Measurements from ENCODE around the gene ATAD2B.
"Not testable (repeated sequence)": the region's sequence is repeated elsewhere in the genome, so short reads cannot be mapped to it uniquely, and the experiment has no call there.

ATAD2B gene

DNA sequence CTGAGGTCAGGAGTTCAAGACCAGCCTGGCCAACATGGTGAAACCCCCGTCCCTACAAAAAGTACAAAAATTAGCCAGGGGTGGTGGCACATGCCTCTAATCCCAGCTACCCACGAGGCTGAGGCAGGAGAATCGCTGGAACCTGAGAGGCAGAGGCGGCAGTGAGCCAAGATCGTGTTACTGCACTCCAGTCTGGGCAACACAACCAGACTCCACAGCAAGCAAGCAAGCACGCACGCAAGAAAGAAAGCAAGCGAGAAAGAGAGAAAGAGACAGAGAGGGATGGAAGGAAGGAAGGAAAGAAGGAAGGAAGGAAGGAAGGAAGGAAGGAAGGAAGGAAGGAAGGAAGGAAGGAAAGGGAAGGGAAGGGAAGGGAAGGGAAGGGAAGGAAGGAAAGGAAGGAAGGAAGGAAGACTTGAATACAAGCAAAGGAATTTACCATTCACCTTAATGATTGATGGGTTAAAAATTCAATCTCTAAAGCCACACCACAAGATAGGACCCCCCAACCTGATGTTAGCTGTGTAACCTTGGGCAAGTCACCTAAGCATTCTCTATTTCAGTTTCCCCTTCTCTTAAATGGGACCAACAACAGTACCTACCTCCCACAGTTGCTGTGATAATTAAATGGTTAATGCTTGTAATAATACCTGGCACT is 181.7 kb downstream of the ATAD2B start:
- DNase-seq (ENCODE audit: low read depth), result no peak

DNA sequence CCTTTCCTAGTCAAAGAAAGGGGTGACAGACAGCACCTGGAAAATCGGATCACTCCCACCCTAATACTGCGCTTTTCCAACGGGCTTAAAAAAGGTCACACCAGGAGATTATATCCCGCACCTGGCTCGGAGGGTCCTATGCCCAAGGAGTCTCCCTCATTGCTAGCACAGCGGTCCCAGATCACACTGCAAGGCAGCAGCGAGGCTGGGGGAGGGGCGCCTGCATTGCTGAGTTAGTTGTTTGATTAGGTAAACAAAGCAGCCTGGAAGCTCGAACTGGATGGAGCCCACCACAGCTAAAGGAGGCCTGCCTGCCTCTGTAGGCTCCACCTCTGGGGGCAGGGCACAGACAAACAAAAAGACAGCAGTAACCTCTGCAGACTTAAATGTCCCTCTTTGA is 190.1 kb downstream of the ATAD2B start:
- DNase-seq (ENCODE audit: low read depth), result not testable (repeated sequence)

DNA sequence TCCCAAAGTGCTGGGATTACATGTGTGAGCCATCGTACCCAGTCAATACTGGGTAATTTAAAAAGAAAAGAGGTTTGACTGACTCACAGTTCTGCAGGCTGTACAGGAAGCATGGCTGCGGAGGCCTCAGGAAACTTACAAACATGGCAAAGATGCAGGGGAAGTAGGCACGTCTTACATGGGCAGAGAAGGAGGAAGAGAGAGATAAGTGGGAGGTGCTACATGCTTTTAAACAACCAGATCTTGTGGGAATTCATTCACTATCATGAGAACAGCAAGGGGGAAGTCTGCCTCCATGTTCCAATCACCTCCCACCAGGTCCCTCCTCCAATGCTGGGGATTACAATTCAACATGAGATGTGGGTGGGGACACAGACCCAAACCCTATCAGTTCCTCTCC is 192.5 kb downstream of the ATAD2B start:
- no peak for DNase-seq (ENCODE audit: low read depth)

DNA sequence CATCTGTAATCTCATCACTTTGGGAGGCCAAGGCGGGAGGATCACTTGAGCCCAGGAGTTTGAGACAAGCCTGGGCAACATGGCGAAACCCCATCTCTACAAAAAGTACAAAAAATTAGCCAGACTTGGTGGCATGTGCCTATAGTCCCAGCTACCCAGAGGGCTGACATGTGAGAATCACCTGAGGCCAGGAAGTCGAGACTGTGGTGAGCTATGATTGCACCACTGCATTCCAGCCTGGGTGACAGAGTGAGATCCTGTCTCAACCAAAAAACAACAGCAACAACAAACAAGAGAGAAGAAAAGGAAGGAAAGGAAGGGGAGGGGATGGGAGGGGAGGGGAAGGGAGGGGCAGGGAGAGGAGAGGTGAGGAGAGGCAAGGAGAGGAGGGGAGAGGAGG is 203.9 kb downstream of the ATAD2B start:
- DNase-seq (ENCODE audit: low read depth), result not testable (repeated sequence)

DNA sequence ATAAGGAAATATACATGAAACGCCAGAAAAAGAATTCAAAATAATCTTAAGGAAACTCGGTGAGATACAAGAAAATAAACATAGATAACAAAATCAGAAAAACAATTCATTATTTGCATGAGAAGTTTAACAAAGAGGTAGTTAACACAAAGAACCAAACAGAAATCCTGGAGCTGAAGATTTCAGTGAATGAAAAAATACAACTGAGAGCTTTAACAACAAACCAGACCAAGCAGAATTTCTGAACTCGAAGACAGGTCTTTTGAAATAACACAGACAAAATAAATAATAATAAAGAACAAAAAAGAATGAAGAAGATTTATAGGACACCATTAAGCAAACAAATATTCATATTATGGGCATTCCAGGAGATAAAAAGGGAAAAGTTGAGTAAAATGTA is 204.7 kb downstream of the ATAD2B start:
- no peak for DNase-seq (ENCODE audit: low read depth)

DNA sequence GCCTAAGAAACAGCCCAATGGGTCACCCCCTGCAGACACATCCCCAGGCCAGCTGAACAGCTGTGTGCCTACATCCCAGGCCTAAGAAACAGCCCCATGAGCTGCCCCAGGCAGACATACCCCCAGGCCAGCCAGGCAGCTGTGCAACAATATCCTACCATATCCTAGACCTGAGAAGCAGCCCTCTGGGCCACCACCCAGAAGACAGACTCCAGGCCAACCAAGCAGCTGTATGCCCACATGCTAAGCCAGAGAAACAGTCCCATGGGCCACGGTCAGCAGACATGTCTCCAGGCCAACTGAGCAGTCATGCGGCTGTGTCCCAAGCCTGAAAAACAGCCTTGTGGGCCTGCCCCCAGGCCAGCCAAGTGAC is 205.5 kb downstream of the ATAD2B start:
- DNase-seq (ENCODE audit: low read depth), result no peak

DNA sequence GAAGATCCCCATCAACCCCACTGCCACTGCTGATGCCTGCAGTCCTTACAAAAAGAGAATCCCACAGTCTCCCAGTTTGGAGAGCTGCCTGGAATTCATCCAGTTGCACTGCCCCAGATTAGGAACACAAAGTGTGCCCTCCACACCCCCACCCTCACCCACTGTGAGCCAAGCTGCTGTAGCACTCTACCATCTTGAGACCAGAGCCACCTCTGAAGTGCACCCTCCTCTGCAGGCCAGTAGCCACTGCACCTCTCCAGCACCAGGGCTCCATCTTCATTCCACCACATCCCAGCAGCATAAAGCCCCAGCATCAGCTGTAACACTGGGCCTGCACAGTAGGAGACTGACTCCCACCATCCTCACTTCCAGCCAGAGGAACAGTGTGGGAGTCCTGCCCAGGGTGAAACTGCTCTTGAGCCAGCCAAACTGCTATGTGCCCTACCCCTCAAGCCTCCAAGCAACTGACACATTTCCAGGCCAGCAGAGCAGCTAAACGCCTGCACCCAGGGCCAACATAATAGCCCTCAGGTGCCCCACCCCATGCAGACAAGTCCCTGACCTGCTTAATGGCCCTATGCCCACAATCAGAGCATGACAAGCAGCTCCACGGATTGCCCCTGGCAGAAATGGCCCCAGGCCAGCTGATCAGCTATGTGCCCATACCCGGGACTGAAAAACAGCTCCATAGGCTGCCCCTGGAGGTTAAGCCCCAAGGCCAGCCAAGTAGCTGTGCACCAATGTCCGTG is 206.0 kb downstream of the ATAD2B start:
- no peak for DNase-seq (ENCODE audit: low read depth)

DNA sequence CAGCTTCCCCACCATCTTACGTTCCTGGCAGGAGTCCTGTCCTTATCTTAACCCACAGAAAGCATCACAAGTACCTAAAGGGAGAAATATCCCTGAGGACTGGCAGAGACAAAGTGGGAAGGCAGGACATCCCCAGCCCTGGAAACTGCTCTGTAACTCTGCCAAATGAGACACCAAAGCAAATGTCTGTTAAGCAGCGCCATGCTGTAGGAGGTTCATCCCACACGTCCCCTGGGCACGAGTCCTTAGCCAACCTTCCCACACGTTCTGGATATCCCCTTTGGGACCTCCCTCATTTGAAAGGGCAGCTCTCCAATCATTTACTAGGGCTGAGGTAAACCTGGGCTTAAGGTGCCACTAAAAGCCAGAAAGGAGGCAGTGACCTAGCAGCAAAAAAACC is 207.2 kb downstream of the ATAD2B start:
- DNase-seq (ENCODE audit: low read depth), result no peak

DNA sequence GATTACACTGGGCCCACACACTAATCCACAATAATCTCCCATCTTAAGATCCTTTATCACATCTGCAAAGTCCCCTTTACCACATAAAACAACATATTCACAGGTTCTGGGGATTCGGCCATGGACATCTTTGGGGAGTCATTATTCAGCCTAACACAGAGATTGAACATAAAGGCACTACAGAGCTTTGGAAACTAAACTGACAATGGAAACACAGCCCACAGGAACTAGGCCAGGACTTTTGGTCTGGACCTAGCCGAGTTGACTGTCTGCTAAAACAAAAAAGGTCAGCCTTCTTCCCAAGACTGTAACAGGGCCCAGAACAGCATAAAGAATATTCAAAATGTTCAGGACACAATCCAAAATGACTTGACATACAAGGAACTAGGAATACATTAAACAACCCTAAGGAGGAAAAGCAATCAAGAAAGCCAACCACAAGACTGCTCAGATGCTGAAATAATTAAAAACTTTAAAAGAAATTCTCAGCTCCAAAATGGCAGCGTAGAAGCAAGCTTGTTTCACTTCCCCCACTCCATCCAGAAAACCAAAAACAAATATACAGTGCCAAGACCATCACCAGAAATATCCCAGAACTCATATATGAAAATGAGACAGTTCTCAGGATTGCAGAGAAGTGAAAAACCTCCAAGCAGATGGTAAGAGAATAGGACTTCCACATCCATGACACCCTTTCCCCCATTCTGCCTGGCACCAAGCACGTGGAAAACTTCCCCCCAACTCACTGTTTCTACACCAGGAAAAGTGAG is 207.8 kb downstream of the ATAD2B start:
- no peak for DNase-seq (ENCODE audit: low read depth)

DNA sequence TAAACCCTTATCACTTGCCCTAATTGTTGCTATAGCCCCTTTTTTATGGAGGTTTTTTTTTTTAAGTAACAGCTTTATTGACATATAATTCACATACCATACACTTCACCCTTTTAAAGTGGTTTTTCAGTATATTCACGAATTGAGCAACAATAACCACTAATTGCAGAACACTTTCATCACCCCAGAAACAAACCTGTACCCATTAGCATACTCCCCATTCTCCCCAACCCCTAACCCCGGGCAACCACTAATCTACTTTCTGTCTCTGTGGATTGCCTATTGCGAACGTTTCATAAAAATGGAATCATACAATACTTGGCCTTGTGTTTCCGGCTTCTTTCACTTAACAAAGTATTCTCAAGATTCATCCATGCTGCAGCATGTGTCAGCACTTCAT is 213.6 kb downstream of the ATAD2B start:
- DNase-seq (ENCODE audit: low read depth), result no peak

DNA sequence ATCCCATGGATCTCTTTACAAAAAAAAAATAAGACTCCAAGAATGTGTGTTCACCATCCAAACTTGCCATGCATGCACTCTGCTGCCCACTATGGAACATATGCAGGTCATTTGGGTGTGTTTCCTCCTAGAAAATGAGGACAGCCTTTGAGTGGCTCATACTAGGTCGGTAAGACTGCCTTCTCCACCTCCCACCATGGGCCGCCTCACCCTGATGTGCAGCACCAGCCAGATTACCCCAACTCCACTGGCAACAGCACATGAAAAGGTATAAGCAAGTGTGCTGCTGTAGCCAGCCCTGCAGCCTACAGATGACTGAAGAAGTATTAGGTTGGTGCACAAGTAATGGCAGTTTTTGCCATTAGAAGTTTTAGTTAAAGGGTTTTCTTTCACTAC is 214.2 kb downstream of the ATAD2B start:
- no peak for DNase-seq (ENCODE audit: low read depth)

DNA sequence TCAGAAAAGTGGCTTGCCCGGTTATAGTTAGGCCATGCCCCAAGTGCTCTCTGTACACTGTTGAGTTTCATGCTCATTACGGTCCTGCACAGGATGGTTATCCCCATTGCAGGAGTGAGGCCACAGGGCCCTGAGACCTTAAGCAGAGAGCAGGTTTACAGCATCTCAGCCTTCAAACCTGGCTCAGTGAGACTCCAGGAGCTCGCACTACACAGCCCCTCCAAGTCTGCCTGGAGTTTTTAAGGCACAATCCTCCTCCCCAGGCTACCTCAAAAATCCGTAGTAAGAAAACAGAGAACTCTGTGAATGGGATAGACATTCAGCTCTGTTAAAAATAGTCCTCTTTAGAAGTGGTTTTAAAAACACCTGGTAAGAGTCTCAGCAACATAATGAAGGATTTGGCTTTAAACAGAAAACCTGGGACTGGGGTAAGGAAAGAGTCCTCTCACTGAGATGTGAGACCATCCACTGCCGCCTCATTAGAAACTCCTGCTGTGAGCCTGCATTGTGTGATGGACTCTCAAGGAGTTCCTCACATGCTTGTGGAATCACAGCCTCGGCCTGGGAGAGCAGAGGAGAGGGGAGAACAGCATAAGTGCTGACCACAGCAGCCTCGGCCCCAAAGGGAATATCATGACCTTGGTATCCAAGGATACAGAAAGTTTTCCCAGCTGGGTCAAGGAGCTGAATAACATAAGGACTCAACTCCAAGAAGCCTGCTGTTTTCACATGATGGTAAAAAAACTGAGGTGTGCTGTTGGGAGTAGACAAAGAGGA is 214.8 kb downstream of the ATAD2B start:
- DNase-seq (ENCODE audit: low read depth), result no peak

DNA sequence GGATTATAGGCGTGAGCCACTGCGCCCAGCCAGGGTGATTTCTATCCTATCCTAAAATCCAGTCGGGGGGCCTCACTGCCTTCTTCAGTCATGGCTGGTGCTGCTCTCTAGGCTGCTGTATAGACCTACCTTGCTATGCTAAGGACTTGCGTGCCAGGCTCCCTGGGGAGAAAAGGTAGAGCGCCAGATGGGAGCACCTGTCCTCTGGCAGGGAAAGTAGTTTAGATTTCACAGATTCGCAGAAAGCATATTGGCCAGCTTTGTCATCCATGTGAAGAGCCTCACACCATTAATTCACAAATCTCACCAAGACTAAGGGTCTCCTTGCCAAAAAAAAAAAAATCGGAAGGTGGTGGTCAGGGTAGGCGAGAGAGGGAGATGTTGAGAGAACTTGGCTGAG is 217.6 kb downstream of the ATAD2B start:
- DNase-seq (ENCODE audit: low read depth), result no peak

DNA sequence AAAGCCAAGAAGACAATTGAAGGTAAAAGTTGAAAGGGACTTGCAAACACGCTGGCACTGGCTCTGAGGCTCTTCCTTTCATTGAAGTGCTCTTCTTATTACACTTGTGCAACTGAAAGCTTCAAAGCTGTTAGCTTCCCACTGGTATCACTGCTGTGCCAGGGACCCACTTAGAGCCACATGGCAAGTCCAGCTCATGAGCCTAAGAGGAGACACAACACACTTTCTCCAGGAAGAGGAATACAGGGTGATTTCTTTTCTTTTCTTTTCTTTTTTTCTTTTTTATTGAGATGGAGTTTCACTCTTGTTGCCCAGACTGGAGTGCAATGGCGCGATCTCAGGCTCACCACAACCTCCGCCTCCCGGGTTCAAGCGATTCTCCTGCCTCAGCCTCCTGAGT is 218.2 kb downstream of the ATAD2B start:
- no peak for DNase-seq (ENCODE audit: low read depth)

DNA sequence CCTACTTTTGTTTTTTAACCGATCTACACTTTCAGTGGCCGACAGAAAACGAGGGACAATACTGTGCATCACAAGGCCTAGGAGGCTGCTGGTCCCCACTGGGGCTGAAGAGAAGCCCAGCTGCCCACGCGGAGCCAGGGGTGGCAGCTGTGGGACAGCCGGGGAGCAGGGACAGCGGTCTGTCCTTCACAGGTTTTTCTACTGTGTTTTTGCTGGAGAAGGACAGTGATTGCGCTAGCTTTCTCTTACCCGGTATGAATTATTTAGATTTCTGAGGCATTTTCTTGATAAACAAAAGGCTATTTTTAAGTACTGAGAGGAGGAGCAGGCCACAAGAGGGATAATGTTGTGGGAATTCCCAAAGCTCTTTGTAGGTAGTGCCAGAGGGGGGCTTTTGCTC is 219.8 kb downstream of the ATAD2B start:
- no peak for DNase-seq (ENCODE audit: low read depth)

DNA sequence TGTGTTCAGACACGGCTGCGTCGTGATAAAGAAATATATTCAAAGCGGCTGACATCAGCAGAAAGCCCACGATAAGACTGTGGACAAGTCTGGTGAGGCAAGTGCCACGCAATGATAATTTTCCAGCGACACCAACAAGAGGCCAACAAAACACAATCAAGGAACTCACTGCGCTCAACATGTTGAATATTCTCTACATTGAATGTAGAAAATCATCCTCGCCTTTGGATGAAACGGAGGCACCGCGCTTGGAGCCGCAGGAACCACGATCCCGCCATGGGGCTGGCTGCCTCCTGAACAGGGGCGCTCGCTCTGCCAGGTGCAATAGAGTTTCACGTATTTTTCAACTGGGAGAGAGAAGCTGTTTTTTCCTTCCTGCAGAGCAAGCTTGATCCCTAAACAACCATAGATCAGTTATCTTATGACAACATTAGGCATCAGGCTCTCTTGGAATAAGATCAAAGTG is 220.3 kb downstream of the ATAD2B start:
- no peak for DNase-seq (ENCODE audit: low read depth)

DNA sequence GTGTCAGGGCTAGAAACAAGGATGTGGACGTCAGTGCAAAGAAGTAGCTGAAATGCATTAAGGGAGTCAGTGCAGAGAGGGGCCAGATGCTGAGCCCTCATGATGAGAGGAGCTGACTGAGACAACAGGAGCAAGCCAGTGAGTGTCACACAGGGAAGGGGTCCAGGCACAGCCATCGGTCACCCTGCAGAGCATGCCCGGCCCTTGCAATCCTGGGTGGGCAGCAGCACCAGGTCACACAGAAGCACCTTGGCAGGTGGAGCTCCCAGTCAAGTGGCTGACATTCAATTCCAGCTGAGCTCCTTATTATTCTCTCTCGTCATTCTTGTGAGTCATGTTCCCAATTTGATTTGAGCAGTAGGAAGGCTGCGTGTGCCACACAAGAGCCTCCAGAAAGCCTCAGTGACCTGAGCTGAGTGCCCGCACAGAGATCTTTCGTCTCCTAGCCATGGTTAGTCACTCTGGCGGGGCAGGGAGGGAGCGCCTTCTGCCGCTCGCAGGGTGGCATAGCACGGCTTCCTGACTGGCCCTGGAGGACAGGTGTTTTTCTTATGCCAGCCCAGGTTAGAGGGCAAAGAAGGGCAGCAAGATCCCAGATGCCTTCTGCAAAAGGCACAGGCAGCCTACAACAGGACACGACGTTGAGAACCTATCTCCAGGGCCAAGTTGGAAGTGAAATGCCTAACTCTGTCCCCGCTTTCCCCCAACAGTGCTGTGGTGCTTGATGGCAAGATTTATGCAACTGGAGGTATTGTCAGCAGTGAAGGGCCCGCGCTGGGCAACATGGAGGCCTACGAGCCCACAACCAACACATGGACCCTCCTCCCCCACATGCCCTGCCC is 220.9 kb downstream of the ATAD2B start:
- DNase-seq (ENCODE audit: low read depth), result no peak

DNA sequence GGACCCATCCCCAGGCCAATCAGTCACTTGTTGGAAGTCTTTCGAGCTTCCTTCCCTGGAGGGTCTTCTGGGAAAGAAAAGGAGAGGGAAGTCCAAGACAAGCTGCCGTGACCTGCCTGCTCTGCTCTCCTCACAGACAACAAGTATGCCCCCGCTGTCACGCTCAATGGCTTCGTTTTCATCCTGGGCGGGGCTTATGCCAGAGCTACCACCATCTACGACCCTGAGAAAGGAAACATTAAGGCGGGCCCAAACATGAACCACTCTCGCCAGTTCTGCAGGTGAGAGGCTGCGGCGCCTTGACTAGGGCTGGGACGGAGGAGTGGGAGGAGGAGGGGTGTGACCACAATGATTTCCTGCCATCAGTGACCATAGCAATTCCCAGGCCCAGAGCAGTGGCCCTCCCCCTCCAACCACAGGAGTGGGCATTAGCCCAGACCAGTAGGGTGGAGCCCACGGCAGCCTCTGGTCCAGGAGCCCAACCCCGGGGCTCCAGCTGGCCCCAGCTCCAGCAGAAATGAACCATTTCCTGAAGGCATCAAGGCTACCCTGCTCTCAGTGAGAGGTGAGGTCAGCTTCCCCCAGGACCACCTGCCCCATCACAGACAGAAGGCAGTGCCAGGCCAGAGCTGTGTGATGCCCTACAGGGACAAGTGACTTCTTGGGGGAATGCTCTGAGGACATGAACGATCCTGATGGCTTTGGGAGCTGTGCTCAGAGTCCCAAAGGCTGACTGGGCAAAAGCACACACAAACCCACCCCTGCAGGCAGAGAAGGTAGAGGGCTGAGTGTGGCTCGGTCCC is 223.1 kb downstream of the ATAD2B start:
- no peak for DNase-seq (ENCODE audit: low read depth)

DNA sequence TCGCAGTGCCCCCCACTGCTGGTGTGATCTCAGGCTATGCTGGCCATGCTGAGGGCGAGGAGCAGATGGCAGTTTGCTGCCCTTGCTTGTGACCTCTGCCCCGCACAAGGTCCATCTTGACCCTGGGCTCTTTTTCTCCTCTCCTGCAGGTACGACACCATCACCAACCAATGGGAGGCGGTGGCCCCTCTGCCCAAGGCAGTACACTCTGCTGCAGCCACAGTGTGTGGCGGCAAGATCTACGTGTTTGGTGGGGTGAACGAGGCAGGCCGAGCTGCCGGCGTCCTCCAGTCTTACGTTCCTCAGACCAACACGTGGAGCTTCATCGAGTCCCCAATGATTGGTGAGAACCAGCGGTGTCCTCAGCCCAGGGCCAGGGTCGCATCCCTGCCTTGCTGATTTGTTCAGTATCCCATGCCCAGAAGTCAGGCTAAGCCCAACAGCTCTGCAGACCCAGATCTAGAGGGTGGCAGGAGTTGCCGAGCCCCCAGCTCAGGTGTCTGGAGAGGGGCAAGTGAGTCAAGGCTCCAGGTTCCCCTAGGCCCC is 223.8 kb downstream of the ATAD2B start:
- no peak for DNase-seq (ENCODE audit: low read depth)

DNA sequence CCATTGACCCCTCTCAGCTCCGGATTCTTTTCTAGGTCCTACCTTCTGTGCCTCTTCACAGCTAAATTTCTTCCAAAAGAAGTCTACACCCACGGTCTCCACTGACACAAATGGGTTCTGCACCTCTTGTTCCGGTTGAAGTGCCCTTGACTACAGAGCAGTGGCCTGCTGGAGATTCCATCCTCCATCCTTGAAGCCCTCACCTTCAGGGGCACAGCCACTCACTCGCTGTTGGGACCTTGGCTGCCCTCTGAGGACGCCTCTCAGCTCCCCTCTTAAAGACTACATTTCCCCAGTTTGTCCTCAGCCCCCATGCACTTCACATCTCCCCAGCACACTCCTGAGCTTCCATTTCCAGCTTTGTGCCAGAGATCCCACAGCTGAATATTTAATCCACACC is 226.3 kb downstream of the ATAD2B start:
- no peak for DNase-seq (ENCODE audit: low read depth)

All from activated gamma-delta T cell treated with anti-CD3 and anti-CD28 coated beads, Interleukin-2, amount 50 U/mL, for 16 hours (primary cell).